ENCODE data around the gene EHD2.
A peak's percentile ranks its signal among the peaks of the same experiment; 100 is the strongest.
"Not testable (repeated sequence)": the region's sequence is repeated elsewhere in the genome, so short reads cannot be mapped to it uniquely, and the experiment has no call there.

EHD2 gene

GRCh38 chr19:47718415-47719046 lies 5.3 kb downstream of the EHD2 start:
- not testable (repeated sequence) for DNase-seq

- DNase-seq, result no peak
These were observed 6.0 kb downstream of the EHD2 start for GRCh38 chr19:47719047-47719859.

GRCh38 chr19:47720669-47721422 lies 7.6 kb downstream of the EHD2 start:
- DNase-seq, result no peak

GRCh38 chr19:47723581-47723940 lies 10.3 kb downstream of the EHD2 start:
- no peak for DNase-seq

GRCh38 chr19:47725759-47726401 lies 12.7 kb downstream of the EHD2 start:
- no peak for DNase-seq

GRCh38 chr19:47726467-47726866 lies 13.2 kb downstream of the EHD2 start:
- DNase-seq, result no peak

- DNase-seq, result not testable (repeated sequence)
These were observed 15.1 kb downstream of the EHD2 start for GRCh38 chr19:47728295-47728694.

- no peak for DNase-seq
These were observed 16.2 kb downstream of the EHD2 start for GRCh38 chr19:47729468-47729798.

- peak; percentile 84 for DNase-seq
These were observed 16.7 kb downstream of the EHD2 start for GRCh38 chr19:47729799-47730520.

- no peak for DNase-seq
These were observed 17.3 kb downstream of the EHD2 start for GRCh38 chr19:47730521-47730889.

- no peak for DNase-seq
These were observed 17.7 kb downstream of the EHD2 start for GRCh38 chr19:47730910-47731309.

- no peak for DNase-seq
These were observed 21.9 kb downstream of the EHD2 start for GRCh38 chr19:47735131-47735530.

GRCh38 chr19:47740866-47741519 lies 27.8 kb downstream of the EHD2 start:
- no peak for DNase-seq

- DNase-seq, result no peak
These were observed 28.4 kb downstream of the EHD2 start for GRCh38 chr19:47741544-47742140.

GRCh38 chr19:47742634-47743033 lies 29.4 kb downstream of the EHD2 start:
- DNase-seq, result no peak

- peak; percentile 99 for DNase-seq
These were observed 32.0 kb downstream of the EHD2 start, which contains the start of gene NOP53 for GRCh38 chr19:47745010-47745901. TSS of gene NOP53 (plus strand) at chr19:47745546. CDS start at chr19:47745560, 14 bp downstream.

- not testable (repeated sequence) for DNase-seq
These were observed 32.9 kb downstream of the EHD2 start for GRCh38 chr19:47746129-47746528.

GRCh38 chr19:47749326-47749725 lies 36.1 kb downstream of the EHD2 start:
- no peak for DNase-seq

GRCh38 chr19:47750752-47751151 lies 37.5 kb downstream of the EHD2 start:
- no peak for DNase-seq

GRCh38 chr19:47752440-47753211 lies 39.4 kb downstream of the EHD2 start:
- DNase-seq, result no peak

Measured in activated CD8-positive, alpha-beta memory T cell treated with anti-CD3 and anti-CD28 coated beads, Interleukin-2, amount 50 U/mL, for 48 hours (primary cell).